HCEC 1CT (cell line): ENCODE data around the gene IL22RA2.

ENCODE experiments used
- DNase-seq: peaks from one replicate; pipeline ENCODE4 v3.0.0-alpha.2; 2017

IL22RA2 gene

GRCh38 chr6:137165375-137166246 lies 7.8 kb downstream of the IL22RA2 start:
- no peak for DNase-seq

DNA sequence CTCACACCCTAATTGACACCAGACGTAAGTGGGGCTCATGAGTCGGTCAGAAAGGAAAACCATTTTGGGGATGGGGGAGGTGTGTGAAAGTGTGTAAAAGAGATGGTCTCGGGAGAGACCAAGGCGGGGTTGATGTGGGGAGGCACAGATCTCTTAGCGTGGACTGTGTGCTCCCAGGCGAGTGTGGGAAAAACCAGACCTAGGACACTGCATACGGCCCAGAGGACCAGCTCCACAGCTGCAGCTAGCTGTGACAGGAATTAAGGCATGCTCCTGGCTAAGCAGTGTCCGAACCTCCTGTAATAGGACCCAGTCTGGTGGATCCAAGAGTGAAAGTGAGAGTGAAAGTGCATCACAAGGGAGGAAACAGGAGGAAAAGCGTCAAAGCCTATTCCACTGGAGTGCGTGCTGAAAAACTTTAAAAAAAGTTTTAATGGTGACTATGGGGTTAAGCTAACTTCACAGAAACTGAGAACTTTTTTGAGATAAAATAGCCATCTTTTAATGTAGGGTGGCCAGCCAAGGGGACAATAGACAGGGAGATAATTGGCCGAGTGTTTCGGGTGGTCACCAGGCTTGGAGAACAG lies 9.6 kb downstream of the IL22RA2 start:
- no peak for DNase-seq

DNA sequence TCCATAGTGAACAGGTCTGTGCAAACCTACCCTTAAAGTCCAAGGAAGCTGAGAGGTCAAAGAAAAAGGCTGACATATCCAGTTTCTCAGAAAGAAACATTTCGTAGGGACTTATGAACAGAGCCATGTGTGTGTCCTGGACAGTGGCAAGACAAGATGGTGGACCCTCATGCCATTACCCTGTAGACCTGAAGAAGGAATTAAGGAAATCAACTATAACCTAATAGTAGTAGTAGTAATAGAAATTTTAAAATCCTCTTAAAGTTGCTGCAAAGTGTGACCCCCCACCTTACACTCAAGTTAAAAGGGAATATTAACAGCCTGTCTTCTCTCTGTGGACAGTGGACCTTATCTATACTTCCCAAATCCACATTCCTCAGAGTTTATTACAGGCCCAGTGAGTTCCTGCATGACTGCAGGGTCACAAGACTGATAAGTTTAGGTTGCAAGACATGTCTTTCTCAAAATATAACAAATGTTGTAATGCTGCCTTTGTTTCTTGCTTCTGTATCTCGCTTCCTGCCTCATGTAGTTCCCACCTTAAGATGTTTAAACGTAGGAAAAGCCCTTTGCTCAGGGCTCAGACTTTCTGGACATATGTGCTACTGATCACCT lies 10.6 kb downstream of the IL22RA2 start:
- no peak for DNase-seq

DNA sequence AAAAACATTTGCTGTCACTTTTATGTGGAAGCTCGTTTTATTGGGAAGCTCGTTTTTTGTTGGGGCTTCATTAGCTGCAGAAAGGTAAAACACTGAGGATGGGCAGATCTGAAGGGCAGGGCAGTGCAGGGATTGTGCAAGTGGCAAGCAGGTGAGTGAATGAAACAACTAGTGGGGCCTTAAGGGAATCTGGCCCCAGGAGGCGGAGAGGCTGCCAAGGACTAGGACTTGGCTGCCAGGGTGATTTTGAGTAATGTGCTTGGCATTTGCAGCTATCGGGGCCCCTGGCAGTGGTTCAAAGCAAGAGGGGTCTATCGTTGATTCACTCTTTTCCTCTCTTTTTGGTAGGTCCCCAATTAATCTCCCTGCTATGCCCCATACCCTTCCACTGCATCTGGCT lies 11.5 kb downstream of the IL22RA2 start:
- no peak for DNase-seq

DNA sequence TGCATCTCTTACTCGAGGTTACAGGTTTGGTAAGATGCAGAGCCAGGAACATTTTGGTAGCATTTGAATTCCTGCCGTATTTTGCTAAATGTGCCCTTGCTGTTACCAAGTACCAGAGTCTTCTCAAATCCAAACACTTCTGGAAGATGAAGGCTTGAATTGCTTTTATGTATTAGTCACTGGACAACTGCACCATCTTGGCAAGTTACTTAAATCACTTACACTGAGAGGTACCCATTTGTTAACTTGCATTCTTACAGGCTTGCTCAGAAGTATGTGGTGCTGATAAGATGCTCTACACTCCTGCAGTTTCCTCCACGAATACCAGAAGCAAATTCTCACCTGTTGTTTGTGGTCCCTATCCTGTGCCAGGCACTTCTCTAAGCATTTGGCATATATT lies 12.7 kb downstream of the IL22RA2 start:
- DNase-seq, result peak; percentile 30

DNA sequence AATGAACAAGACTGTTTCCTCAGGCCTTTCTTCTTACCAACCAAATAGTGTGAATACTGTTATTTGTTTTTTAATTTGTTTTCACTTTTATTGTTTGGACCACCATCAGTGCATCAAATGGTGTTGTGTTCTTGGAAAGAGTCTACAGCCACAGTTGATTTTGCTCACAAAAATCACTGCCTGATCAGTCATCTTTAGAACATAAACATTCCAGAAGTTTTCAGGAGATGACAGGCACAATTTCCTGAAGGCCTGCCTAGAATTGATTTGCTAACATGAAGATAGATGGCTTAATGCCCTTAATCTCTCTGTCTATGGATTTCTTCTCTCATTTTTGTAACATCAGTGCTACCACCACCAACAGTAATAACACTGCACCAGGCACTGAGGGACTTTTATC lies 13.5 kb downstream of the IL22RA2 start:
- peak; percentile 29 for DNase-seq

DNA sequence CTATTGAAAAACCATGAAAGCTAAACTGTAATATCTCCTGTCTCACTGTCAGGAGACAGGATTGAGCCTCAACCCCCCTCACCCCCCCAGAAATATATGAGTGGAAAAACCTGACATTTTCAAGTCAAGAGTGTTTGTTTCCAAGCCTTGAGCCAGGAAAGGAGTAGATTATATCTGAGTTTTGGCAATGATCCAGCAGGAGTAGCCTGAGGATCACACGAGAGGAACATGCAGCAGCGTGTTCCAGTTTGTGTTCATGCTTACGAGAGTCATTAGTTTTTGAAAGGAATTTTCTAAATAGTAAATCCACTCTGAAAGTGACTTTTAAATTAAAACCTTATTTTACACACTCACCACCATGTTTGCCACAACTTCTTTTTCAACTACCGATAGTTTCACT lies 15.8 kb downstream of the IL22RA2 start:
- DNase-seq, result no peak

- no peak for DNase-seq
Measured at GRCh38 chr6:137156650-137157049, 16.8 kb downstream of the IL22RA2 start.

- peak; percentile 65 for DNase-seq
Measured at GRCh38 chr6:137155830-137156229, 17.6 kb downstream of the IL22RA2 start.

GRCh38 chr6:137150072-137150471 lies 23.4 kb downstream of the IL22RA2 start:
- DNase-seq, result no peak

DNA sequence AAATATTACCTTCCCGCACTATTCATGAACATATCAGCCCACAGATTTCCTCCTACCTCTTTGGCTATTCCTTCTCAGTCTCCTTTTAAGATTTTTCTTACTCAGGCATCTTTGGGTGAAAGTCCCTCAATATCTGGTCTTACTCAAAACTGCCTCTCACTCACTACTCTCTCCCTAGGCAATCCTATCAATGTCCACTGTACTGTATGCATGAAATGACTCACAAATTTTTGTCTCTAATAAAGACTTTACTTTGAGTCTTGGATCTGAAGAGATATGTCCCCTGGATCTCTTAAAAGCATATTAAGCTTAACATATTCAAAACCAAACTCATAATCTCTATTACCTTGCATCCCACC lies 24.4 kb downstream of the IL22RA2 start:
- no peak for DNase-seq

DNA sequence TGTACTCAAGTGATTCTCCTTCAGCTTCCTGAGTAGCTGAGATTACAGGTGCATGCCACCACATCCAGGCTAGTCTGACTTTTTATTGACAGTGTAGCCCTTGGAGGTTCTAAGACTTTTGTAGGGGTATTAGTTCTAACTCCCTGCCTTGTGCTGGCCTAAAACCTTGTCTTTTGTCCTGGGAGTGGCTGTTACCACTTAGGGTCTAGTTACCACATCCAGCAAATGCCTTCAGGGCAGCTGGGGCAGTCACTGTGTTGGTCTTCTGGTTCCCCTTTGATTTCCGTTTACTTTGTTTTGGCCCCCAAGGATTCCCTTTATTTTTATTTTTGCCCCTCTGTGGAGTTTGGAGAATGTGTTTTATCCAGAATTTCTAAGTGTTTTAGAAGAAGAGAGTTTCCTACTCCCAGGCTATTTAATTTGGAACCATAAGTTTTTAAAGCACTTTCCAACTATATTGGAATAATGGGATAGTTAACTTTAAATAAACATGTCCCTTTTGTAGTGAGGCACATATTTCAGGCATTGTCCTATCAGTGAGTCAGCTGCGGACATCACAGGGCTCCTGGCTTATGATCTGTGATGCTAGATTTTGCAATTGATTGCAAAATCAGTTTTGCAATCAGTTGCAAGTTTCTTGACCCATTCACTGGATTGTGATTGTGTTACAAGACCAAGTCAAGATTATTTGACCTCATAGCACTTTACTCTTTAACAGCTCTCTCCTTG lies 25.0 kb downstream of the IL22RA2 start:
- peak; percentile 84 for DNase-seq

- DNase-seq, result no peak
Measured at GRCh38 chr6:137147195-137147594, 26.2 kb downstream of the IL22RA2 start.

DNA sequence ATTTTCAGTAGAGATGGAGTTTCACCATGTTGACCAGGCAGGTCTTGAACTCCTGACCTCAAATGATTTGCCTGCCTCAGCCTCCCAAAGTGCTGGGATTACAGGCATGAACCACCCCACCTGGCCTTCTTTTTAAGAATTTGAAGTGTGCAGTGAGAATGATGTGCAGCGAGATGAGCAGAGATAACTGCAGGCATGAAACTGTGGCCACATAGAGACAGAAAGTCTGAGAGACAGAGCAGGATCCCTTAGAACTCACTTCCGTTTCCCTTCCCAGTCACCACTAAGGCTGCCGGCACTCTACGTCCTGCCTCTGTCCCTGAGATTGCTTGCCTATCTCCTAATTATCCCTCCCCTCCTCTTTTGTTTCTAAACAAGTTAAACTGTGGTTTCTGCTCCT lies 27.2 kb downstream of the IL22RA2 start:
- no peak for DNase-seq

DNA sequence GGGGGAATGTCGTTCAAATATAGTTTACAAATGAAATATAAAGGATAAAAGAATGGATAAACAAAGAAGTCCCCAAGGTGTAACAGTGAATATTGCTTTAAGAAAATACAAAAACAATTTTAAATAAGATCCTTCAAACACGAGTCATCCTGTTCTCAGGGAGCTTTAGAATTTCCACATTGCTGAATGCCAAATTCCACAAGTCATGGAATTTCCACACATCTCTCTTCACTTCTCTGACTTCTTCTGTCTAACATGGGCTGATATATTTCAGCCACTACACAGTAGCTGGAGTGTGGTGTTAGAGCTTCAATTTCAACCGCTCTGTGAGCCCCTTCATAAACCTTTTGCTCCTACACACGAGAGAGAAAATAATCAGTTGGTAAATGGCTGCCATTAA lies 28.0 kb downstream of the IL22RA2 start:
- DNase-seq, result peak; percentile 43

GRCh38 chr6:137136065-137136464 lies 37.4 kb downstream of the IL22RA2 start:
- DNase-seq, result peak; percentile 11

GRCh38 chr6:137134483-137134882 lies 39.0 kb downstream of the IL22RA2 start:
- no peak for DNase-seq

DNA sequence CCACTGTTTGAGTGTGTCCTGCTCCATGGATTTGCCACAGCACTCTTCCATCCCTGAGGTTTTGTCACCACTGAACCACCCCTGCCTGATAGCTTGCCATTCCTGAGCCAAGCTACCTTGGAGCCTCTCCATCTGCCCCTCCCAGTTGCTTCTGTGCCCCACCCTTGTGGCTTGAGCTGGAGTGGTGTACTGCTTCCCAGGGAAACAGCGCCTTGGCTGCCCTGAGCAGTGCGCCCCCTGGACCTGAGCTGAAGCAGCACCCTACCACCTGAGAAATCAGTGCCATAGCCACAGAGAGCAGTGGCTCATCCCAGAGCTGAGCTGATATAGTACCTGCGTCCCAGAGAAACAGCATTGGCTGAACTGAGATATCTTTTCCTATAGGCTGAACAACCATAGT lies 40.3 kb downstream of the IL22RA2 start:
- no peak for DNase-seq

DNA sequence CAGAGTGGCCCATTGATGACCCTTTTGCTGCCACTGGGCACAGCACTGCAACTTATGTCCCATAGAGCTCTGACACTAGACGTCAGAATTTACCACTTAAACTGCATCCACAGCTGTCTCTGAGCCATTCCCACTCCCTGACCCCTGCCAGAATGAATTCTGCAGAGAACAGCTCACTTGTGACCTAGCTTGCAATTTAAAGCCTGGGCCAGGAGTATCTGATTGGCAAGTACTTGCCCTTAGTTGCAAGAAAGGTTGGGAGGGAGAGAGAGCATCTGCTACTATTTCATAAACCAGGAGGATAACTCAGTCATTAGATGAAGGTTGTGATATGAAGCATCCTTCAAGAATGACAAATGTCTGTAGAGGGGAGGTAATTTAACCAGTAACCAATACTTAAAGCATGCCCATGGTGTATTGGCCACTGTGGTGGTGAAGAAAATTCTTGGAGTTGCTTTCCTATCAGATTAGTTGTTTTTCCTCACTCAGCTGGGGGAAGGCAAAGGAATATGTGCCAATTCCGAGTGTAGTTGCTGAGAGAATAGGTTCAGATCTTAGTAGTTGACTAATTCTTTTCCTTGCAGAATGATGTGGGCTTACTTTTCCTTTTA lies 46.5 kb downstream of the IL22RA2 start:
- DNase-seq, result no peak

- no peak for DNase-seq
Measured at GRCh38 chr6:137123078-137123477, 50.4 kb downstream of the IL22RA2 start.

- DNase-seq, result no peak
Measured at GRCh38 chr6:137122612-137123011, 50.8 kb downstream of the IL22RA2 start.

GRCh38 chr6:137121401-137121997 lies 51.9 kb downstream of the IL22RA2 start:
- DNase-seq, result no peak

DNA sequence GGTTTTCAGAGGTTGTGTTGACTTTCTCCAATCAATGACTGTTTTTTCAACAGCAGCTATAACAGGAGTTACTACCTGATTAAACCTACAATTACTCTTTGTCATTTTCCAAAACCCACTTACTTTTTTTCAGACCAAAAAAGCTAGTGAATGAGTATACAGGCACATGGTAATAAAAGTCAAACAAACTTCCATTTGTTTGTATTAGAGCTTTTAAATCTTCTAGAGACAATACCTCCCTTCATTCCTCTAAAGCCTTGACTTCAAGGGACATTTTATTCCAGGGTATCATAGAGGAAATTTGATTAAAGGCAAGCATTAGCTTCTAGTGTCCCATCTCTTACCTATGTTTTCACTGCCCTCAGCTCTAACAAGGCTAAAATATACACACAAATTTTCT lies 52.7 kb downstream of the IL22RA2 start:
- no peak for DNase-seq
